Prostate gland (tissue), 2 donors: ENCODE data around the gene LBX2. TPM values are rescaled to one million over a fixed set of nuclear protein-coding genes. Genes with fewer than 3 reads are reported as not detected.

ENCODE experiments used
- DNase-seq: peaks from one replicate; pipeline ENCODE4 v3.0.0-alpha.2; 2019; ENCODE audit warnings: low spot score
- H3K27ac ChIP-seq, 2 donors: fragments of 200-600 bp; sonication (generic); 2 replicates each; pipeline ENCODE4 v1.5.1; 2017 to 2019
- H3K27me3 ChIP-seq: fragments of 200-600 bp; sonication (generic); replicated peaks from 2 replicates; pipeline ENCODE4 v1.5.1; 2019; ENCODE audit not compliant: insufficient read depth
- H3K36me3 ChIP-seq, 2 donors: fragments of 200-600 bp; sonication (generic); 1 replicate in 1 of 2; 2 replicates in 1 of 2; pipeline versions ENCODE4 v1.5.1 to v1.8.1; 2017 to 2019
- H3K4me1 ChIP-seq: fragments of 200-600 bp; sonication (generic); replicated peaks from 2 replicates; pipeline ENCODE4 v1.5.1; 2019
- H3K4me3 ChIP-seq, 2 donors: fragments of 200-600 bp; sonication (generic); 2 replicates each; pipeline ENCODE4 v1.5.1; 2017 to 2019
- H3K9me3 ChIP-seq: fragments of 200-600 bp; sonication (generic); 2 replicates; pipeline ENCODE4 v1.5.1; 2017
- POLR2A ChIP-seq: fragments of 450-650 bp; IDR thresholded peaks from one replicate; pipeline ENCODE4 v1.6.1; 2016; ENCODE audit warnings: antibody characterized with exemption, mild to moderate bottlenecking
- POLR2AphosphoS5 ChIP-seq: sonication (generic); formaldehyde crosslinking; IDR thresholded peaks from one replicate; pipeline ENCODE4 v1.6.1; 2017; ENCODE audit warnings: antibody characterized with exemption
- WGBS: methylation state at CpG from one replicate; pipeline ENCODE4 v1.1.5; 2018; 5-methylcytosine and 5-hydroxymethylcytosine counted together
- intact Hi-C: fragments of 100-400 bp; cut with DNase I; formaldehyde crosslinking; loops from one replicate; pipeline ENCODE4 v1.14.2; 2022
- total RNA-seq, 2 donors: library from RNA; depleted of rRNA; stranded (reverse); fragments of >200 nt; gene quantifications; one replicate each; pipeline ENCODE4 v1.1.0, GENCODE V29; 2016
- TF ChIP-seq, protein P1 (sequence below), 4 experiments: fragments of 200-600 bp in 2 of 4; fragments of 450-650 bp in 2 of 4; sonication (generic) in 2 of 4; IDR thresholded peaks; 1 replicate in 3 of 4; 2 replicates in 1 of 4; pipeline ENCODE4 v1.5.1; 2016 to 2019; ENCODE audit warnings: antibody characterized with exemption in 4 of 4, mild to moderate bottlenecking in 2 of 4, moderate library complexity in 2 of 4

Gene LBX2
- total RNA-seq, 2 donors from 2014 or later, result 1.2 TPM; not detected in 1

DNA sequence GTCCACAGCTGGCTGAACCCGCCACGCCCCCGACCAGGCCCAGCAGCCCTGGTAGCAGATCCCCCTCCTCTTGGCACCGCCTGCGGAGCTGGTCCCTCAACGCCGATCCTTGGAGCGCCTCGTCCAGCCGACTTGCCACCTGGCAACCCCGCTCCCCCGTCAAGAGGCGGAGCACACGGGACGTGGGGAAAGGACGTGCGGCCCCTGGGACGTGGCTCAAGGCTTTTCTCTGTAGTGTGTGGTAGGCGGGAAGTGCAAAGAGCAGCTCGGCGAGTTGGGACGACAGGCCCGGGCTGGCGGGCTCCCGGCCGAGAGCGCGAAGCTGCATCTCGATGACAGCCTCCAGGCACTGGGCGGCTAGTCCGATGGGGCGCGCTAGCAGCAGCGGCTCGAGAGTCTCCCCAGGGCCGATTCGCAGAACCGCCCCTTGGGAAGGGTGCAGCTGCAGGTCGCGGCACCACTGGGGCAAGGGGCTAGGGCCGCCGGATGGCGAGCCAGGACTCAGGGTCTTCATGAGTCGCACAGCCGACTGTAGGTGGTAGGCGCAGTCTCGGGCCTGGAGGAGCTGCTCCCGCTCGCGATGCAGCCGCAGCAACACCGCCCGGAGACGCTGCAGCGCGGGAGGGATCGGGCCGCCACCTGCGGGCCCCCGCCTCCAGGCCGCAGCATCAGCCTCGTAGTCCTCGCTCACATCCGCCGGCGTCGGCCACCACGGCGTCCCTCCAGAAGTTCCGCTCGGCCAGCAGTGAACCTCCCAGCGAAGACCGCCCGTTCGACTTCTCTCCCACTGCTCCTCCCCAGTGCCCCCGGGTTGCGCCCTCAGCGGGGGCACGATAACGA lies 17.2 kb downstream of the LBX2 start:
- intact Hi-C loops, result loop anchor here (2.0 kb wide), 1 partner anchor 105 kb away; no protein-coding TSS in a partner anchor
- Histone ChIP-seq H3K27me3 (no peaks in the 10 kb centered on the region), H3K36me3 (no peaks in the 10 kb centered on the region), H3K27ac (peak overlapping the region; percentile 83 to 90), H3K4me3 (peak overlapping the region; percentile 74 to 84), H3K4me1 (peaks cover 13% of the 10 kb centered on the region), H3K9me3 (no peaks in the 10 kb centered on the region)
- 2% methylated on average over 40 of the region's 80 CpGs for WGBS
- TF ChIP-seq, protein P1, sequence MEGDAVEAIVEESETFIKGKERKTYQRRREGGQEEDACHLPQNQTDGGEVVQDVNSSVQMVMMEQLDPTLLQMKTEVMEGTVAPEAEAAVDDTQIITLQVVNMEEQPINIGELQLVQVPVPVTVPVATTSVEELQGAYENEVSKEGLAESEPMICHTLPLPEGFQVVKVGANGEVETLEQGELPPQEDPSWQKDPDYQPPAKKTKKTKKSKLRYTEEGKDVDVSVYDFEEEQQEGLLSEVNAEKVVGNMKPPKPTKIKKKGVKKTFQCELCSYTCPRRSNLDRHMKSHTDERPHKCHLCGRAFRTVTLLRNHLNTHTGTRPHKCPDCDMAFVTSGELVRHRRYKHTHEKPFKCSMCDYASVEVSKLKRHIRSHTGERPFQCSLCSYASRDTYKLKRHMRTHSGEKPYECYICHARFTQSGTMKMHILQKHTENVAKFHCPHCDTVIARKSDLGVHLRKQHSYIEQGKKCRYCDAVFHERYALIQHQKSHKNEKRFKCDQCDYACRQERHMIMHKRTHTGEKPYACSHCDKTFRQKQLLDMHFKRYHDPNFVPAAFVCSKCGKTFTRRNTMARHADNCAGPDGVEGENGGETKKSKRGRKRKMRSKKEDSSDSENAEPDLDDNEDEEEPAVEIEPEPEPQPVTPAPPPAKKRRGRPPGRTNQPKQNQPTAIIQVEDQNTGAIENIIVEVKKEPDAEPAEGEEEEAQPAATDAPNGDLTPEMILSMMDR (IDR thresholded peaks at IDR 0.05), result no peak
- TF ChIP-seq POLR2AphosphoS5 (no peak), POLR2A (no peak)
- DNase-seq, result no peak

DNA sequence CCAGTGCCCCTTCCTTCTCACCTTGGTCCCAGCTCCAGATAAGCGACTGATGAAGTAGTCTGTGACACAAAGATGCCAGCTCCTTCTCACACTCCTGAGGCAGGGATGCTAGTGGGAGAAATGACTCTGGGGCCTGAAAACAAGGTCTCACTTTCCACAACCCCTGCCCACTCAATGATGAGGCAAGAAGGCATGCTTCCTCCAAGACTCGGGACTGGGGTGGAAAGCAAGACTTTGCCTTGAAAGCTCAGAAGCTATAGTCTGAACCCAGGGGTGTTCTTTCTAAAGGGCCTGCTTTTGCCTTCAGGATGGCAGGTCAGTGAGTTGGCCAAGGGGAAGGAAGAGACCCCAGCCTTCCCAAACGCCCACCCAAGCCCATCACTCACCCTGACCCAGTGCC lies 18.0 kb downstream of the LBX2 start:
- Histone ChIP-seq H3K27ac (peak overlapping the region in 1 of 2 donors; percentile 90), H3K27me3 (no peaks in the 10 kb centered on the region), H3K9me3 (no peaks in the 10 kb centered on the region), H3K4me1 (peaks cover 13% of the 10 kb centered on the region), H3K36me3 (no peaks in the 10 kb centered on the region), H3K4me3 (peak overlapping the region; percentile 74 to 84)
- no peak for DNase-seq
- intact Hi-C loops, result no loop called here
- TF ChIP-seq, protein P1 (IDR thresholded peaks at IDR 0.05), result no peak
- TF ChIP-seq POLR2A (no peak), POLR2AphosphoS5 (no peak)
- 36% methylated on average over 3 of the region's 3 CpGs for WGBS

DNA sequence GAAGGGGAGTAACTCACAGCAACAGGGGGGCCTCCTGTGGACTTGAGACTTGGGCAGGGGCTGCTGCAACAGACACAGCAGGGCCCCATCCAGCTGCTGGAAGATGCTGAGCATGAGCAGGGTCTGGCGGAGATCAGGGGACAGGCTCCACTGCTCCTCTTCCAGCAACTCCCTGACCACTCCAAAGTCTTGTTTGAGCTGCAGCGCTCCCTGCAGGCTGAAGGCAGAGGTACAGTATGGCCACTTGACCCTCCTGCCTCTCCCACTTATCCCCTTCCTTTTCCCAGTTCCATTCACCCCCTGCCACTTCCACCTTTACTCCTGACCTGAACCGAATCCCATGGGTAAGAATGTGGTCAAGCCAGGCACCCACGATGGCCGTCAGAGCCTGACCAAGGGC lies 24.5 kb downstream of the LBX2 start:
- H3K4me3 ChIP-seq, result no peak overlapping the region
- H3K9me3 ChIP-seq, result no peaks in the 10 kb centered on the region
- H3K27me3 ChIP-seq, result no peaks in the 10 kb centered on the region
- DNase-seq, result no peak
- intact Hi-C loops, result no loop called here
- TF ChIP-seq POLR2A (no peak), POLR2AphosphoS5 (no peak)
- TF ChIP-seq, protein P1 (IDR thresholded peaks at IDR 0.05), result no peak
- H3K4me1 ChIP-seq, result no peaks in the 10 kb centered on the region
- no peak overlapping the region for H3K27ac ChIP-seq
- 90% methylated on average over 5 of the region's 5 CpGs for WGBS
- peaks cover 0 to 3% of the 10 kb centered on the region in 2 donors for H3K36me3 ChIP-seq

DNA sequence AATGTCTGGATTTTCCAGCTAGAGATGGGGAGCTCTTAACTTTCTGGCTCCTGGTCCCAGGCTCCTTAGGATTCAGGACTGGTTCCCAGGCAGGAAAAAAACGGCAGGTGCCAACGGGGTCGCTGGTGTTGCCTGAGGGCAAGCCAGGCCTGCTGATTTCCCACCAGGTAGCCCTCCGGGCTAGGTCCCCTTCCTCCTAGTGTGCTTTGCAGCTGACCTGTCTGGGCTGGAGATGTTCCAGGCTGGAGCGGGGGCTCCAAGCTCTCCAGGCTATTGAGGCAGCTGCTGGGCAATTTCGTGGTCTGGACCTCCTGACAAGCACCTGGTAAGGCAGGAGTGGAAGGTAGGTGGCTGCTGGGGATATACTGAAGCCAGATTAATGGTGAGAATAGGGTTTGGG lies 24.9 kb downstream of the LBX2 start:
- DNase-seq, result no peak
- Histone ChIP-seq H3K27ac (no peak overlapping the region), H3K9me3 (no peaks in the 10 kb centered on the region), H3K4me3 (no peak overlapping the region), H3K27me3 (no peaks in the 10 kb centered on the region), H3K36me3 (peaks cover 0 to 3% of the 10 kb centered on the region in 2 donors), H3K4me1 (no peaks in the 10 kb centered on the region)
- intact Hi-C loops, result no loop called here
- no peak for TF ChIP-seq POLR2A
- no peak for TF ChIP-seq POLR2AphosphoS5
- TF ChIP-seq, protein P1 (IDR thresholded peaks at IDR 0.05), result no peak
- 92% methylated on average over 6 of the region's 6 CpGs for WGBS

DNA sequence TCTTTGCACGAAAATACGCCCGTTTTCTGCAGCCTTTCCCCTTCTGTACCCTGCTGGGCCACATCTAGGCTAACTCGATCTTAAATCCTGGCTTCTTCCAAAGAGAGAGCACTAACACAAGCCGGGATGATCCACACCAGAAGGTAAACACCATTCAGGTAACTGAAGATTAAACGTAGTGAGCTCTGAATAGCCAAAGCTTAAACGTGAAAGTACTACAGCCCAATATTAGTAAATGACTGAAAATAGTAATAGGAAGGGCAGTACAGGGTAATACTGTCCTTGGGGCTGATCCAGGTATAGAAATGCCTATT lies 26.5 kb downstream of the LBX2 start:
- no peaks in the 10 kb centered on the region for H3K4me1 ChIP-seq
- TF ChIP-seq POLR2AphosphoS5, result no peak
- no peak for TF ChIP-seq POLR2A
- intact Hi-C loops, result no loop called here
- peak overlapping the region; percentile 89 to 91 for H3K27ac ChIP-seq
- H3K4me3 ChIP-seq, result peak overlapping the region; percentile 51 to 63
- no peaks in the 10 kb centered on the region for H3K9me3 ChIP-seq
- peaks cover 0 to 3% of the 10 kb centered on the region in 2 donors for H3K36me3 ChIP-seq
- H3K27me3 ChIP-seq, result no peaks in the 10 kb centered on the region
- 11% methylated on average over 7 of the region's 7 CpGs for WGBS
- DNase-seq, result no peak
